NCI-H2029 (cell line): Measurements from ENCODE around the gene BIRC6.
"Not testable (repeated sequence)": the region's sequence is repeated elsewhere in the genome, so short reads cannot be mapped to it uniquely, and the experiment has no call there.

ENCODE experiments used
- DNase-seq: peaks from one replicate; lab custom pipeline; 2025; lab: John Stamatoyannopoulos, UW

BIRC6 gene

GRCh38 chr2:32446369-32446768 is 89.5 kb downstream of the BIRC6 start:
- no peak for DNase-seq

GRCh38 chr2:32450851-32451250 is 94.0 kb downstream of the BIRC6 start:
- DNase-seq: no peak

GRCh38 chr2:32452338-32453064 is 95.7 kb downstream of the BIRC6 start:
- DNase-seq: no peak

- no peak for DNase-seq
Measured at GRCh38 chr2:32453242-32454062, 96.6 kb downstream of the BIRC6 start.

- DNase-seq: no peak
Measured at GRCh38 chr2:32455816-32456215, 99.0 kb downstream of the BIRC6 start.

GRCh38 chr2:32456808-32457207 is 100.0 kb downstream of the BIRC6 start:
- DNase-seq: no peak

GRCh38 chr2:32457814-32458213 is 101.0 kb downstream of the BIRC6 start:
- no peak for DNase-seq

- not testable (repeated sequence) for DNase-seq
Measured at GRCh38 chr2:32460861-32461260, 104.0 kb downstream of the BIRC6 start.

- no peak for DNase-seq
Measured at GRCh38 chr2:32463110-32463509, 106.3 kb downstream of the BIRC6 start.

GRCh38 chr2:32464431-32464830 is 107.6 kb downstream of the BIRC6 start:
- DNase-seq: no peak

- no peak for DNase-seq
Measured at GRCh38 chr2:32472605-32473004, 115.8 kb downstream of the BIRC6 start.

GRCh38 chr2:32474381-32474780 is 117.6 kb downstream of the BIRC6 start:
- no peak for DNase-seq

- no peak for DNase-seq
Measured at GRCh38 chr2:32478889-32479620, 122.2 kb downstream of the BIRC6 start.

- DNase-seq: no peak
Measured at GRCh38 chr2:32479993-32480392, 123.2 kb downstream of the BIRC6 start.

GRCh38 chr2:32482471-32482870 is 125.6 kb downstream of the BIRC6 start:
- no peak for DNase-seq

GRCh38 chr2:32484937-32485336 is 128.1 kb downstream of the BIRC6 start:
- no peak for DNase-seq

GRCh38 chr2:32485399-32485798 is 128.6 kb downstream of the BIRC6 start:
- DNase-seq: no peak

GRCh38 chr2:32489061-32489460 is 132.2 kb downstream of the BIRC6 start:
- DNase-seq: no peak

- DNase-seq: no peak
Measured at GRCh38 chr2:32491346-32491745, 134.5 kb downstream of the BIRC6 start.

- no peak for DNase-seq
Measured at GRCh38 chr2:32495139-32495538, 138.3 kb downstream of the BIRC6 start.

- DNase-seq: no peak
Measured at GRCh38 chr2:32496662-32497061, 139.8 kb downstream of the BIRC6 start.

- DNase-seq: no peak
Measured at GRCh38 chr2:32498306-32498705, 141.5 kb downstream of the BIRC6 start.

- DNase-seq: no peak
Measured at GRCh38 chr2:32502941-32503340, 146.1 kb downstream of the BIRC6 start.
